Stimulated activated CD8-positive, alpha-beta memory T cell treated with anti-CD3 and anti-CD28 coated beads, Interleukin-4, amount 100 ng/mL, for 1 hour (primary cell): ENCODE measurements around the gene REC8.
A peak's percentile ranks its signal among the peaks of the same experiment; 100 is the strongest.

Source experiments
- DNase-seq, 2 donors: peaks; one replicate each; pipeline ENCODE4 v3.0.0-alpha.2; 2020; ENCODE audit warnings: low read depth in 2 of 2, low spot score in 1 of 2

The REC8 gene

GRCh38 chr14:24171422-24172260 is at the start of gene REC8:
REC8 (plus strand) TSS chr14:24172080; CDS start chr14:24172553, 473 bp downstream.
- peak; percentile 42 to 59 for DNase-seq

- no peak for DNase-seq
Observed at GRCh38 chr14:24122416-24122815, 49.5 kb upstream of the REC8 start.

GRCh38 chr14:24122898-24123297 is 49.0 kb upstream of the REC8 start:
- no peak for DNase-seq

GRCh38 chr14:24123424-24124417 is 48.2 kb upstream of the REC8 start:
- DNase-seq: no peak

- DNase-seq: no peak
Observed at GRCh38 chr14:24126939-24127338, 44.9 kb upstream of the REC8 start.

- DNase-seq: no peak
Observed at GRCh38 chr14:24127673-24128072, 44.2 kb upstream of the REC8 start.

GRCh38 chr14:24129410-24129998 is 42.4 kb upstream of the REC8 start:
- no peak for DNase-seq

GRCh38 chr14:24130380-24130716 is 41.5 kb upstream of the REC8 start, which contains the start of gene FITM1:
FITM1 (plus strand) TSS chr14:24130659; CDS start chr14:24131564, 905 bp downstream.
- DNase-seq: no peak

GRCh38 chr14:24130717-24131548 is 40.9 kb upstream of the REC8 start:
- DNase-seq: no peak

- no peak for DNase-seq
Observed at GRCh38 chr14:24131549-24131966, 40.3 kb upstream of the REC8 start.

GRCh38 chr14:24132061-24132685 is 39.7 kb upstream of the REC8 start:
- no peak for DNase-seq

GRCh38 chr14:24132976-24133375 is 38.9 kb upstream of the REC8 start:
- DNase-seq: no peak

GRCh38 chr14:24133735-24134134 is 38.1 kb upstream of the REC8 start:
- no peak for DNase-seq

GRCh38 chr14:24135584-24135833 is 36.4 kb upstream of the REC8 start:
- DNase-seq: no peak

GRCh38 chr14:24135834-24136683 is 35.8 kb upstream of the REC8 start, which contains the start of gene PSME1:
PSME1 (plus strand) TSS chr14:24136194; CDS start chr14:24136263, 69 bp downstream.
- DNase-seq: peak; percentile 89 to 91

GRCh38 chr14:24136684-24137528 is 35.0 kb upstream of the REC8 start:
- DNase-seq: no peak

- no peak for DNase-seq
Observed at GRCh38 chr14:24137529-24138395, 34.1 kb upstream of the REC8 start.
